CD1c-positive myeloid dendritic cell (primary cell): ENCODE data around the gene COQ8A.
"Not testable (repeated sequence)": the region's sequence is repeated elsewhere in the genome, so short reads cannot be mapped to it uniquely, and the experiment has no call there.

Experiments used
- DNase-seq: peaks from one replicate; pipeline ENCODE4 v3.0.0-alpha.2; 2016; ENCODE audit errors: extremely low spot score

COQ8A gene

DNA sequence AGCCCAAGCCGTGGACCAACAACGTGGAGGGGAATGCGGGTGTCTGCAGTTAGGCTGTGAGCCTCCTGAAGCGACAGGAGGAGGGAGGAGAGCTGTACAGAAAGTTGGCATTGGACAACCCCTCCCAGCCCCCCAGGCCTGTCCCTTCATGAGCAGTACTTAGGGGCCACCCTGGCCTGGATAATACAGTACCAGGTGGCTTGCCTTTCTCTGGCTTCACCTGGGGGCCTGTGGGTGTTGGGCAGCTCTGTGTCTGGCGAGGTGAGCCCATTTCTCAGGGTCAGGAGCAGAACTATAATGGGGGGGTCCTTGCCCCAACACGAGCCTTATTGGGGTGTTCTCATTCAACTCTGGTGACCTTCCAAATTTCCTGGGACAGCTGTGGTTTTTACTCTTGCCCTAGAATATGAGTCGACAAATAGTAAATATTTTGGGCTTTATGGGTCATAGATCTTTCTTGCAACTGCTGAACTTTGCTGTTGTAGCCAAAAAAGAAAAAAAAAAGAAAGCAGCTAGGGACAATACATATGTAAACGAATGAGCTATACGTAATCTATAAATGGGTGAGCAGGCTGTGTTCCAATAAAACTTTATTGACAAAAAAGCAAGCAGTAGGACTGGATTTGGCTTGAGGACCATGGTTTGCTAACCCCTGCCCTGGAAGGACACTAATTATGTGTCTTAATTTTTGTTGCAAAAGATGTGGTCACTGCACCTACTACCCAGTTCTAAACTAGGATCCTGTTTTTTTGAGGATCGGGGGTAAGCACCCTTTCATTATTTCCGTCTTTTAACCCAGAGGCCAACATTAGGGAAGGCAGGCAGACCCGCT is 11.4 kb downstream of the COQ8A start:
- DNase-seq = peak; percentile 18

DNA sequence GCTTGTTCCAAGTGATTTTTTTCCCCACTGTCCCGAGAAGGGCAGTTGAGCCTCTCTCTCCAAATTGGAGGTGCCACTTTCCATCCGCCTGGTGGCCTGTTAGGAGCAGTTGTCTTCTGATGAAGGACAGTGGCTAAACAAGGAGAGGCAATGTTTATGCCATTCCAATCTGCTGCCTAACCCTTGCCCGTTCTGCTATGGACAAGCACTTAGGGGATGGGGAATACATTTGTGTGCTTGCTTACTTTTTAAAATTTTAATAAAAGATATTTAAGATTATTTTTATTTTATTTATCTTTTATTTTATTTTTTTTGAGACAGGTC is 12.0 kb downstream of the COQ8A start:
- DNase-seq = no peak

DNA sequence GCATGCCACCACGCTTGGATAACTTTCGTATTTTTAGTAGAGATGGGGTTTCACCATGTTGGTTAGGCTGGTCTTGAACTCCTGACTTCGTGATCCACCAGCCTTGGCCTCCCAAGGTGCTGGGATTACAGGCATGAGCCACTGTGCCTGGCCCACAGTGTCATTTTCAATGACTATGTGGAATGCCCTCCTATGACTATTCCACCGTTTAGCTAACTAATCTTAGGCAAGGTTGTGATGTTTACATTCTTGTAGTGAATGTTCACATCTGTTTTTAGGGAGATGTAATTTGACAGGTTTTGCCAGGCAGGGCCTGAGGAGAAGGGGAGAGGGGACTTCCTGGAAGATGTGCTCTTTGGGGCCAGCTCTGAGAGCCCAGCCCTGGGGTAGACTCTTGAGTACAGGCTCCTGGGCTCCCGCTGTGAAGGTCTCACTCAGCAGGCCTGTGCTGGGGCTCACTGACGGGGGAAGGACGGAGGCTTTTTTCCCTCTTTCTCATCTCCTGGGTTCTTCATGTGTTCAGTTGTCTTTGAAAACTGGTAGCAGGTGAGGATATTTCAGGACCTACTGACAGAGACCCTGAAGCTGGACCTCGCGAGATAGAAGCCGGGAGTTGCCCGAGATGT is 13.2 kb downstream of the COQ8A start:
- DNase-seq = no peak

- no peak for DNase-seq
Observed at GRCh38 chr1:226954337-226954736, 14.2 kb downstream of the COQ8A start.

DNA sequence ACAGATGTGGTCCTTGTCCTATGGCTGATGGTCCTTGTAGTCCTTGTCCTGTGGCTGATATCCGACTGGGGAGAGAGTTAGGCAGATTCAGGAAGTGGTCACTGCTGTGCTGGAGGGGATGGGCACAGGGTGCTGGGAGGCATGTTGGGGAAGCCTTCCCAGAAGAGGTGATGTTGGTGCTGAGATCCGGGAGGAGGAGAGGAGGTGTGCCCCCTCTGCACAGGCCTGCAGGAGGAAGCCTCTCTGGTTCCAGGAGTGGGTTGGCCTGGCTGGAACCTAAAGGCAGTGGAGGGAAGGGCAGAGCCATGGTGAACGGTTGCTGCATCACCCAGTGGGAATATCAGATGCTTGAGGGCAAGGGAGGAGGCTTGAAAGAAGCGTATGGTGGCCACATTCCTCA is 14.7 kb downstream of the COQ8A start:
- DNase-seq = no peak

- not testable (repeated sequence) for DNase-seq
Observed at GRCh38 chr1:226955857-226956256, 15.8 kb downstream of the COQ8A start.

- no peak for DNase-seq
Observed at GRCh38 chr1:226956942-226957713, 17.0 kb downstream of the COQ8A start.

DNA sequence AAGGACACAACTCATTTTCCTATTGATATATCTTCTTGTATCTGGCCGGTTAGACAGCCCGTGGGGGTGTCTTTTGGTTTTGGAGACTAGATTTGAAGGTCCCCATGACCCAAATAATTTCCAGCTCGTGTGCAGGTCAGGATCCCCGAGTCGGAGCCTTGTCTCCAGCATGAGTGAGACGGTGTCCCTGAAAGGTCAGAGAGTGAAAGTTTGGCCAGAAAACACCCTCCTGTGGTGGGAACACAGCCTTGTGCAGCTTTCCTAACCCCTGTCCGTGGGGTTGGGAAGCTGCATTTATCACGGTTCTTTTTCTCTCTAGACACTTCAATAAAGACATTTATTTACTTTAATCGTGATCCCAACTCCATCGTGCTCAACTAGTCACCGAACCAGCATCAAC is 17.6 kb downstream of the COQ8A start:
- no peak for DNase-seq

DNA sequence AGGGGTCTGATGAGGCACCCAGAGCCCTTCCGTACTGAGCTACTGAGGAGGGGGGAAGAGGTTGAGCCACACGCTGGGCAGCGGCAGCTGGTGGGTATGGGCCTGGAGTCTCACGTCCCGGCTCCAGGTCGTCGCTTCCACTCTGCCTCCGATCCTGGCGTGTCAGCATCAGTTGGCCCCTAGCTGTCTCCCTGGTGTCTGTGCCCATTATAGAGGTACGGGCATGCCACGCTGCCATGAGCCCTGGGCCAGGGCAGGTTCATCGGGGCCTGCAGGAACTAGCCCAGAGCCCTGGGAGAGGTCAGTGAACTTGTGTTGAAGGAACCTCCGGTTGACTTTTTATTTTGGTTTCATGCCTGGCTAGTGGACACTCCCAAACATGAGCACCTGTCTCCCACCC is 18.2 kb downstream of the COQ8A start:
- no peak for DNase-seq

DNA sequence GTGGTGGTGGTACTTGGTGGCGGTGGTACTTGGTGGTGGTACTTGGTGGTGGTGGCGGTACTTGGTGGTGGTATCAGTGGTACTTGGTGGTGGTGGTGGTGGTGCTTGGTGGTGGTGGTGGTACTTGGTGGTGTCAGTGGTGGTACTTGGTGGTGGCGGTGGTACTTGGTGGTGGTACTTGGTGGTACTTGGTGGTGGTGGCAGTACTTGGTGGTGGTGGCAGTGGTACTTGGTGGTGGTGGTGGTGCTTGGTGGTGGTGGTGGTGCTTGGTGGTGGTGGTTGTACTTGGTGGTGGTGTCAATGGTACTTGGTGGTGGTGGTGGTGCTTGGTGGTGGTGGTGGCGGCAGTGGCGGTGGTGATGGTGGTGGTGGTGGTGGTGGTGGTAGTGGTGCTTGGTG is 20.2 kb downstream of the COQ8A start:
- DNase-seq = no peak

DNA sequence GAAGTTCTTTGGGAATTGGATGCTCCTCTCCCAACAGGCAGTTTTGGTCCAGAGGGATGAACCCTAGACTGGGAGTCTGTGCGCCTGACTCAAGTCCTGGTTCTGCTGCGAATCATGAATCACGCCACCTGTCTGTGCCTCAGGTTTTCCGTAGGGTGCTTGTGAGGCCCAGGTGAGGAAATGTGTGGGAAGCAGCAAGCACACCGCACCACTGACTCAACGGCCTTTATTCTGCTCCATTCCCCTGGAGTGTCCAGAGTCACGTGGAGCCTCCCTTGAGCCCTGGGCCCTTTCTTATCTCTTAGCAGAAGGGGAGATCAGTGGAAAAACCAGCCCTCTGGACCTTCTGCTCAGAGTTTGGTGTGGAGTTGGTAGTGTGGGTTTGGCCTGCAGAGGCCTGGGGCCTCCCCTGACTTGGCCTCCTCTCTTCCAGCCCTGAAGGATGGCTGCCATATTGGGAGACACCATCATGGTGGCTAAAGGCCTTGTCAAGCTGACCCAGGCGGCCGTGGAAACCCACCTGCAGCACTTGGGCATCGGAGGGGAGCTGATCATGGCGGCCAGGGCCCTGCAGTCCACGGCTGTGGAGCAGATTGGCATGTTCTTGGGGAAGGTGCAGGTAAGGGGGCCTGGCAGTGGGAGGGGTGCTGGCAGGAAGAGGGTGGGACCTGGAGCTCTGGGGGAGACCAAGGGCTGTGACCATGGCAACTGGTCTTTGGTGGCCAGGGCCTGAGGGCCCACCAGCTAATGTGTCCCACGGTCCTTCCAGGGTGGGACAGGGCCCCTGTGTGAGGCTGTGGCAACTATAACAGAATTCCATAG is 21.1 kb downstream of the COQ8A start:
- DNase-seq = no peak

- no peak for DNase-seq
Observed at GRCh38 chr1:226962421-226963391, 22.6 kb downstream of the COQ8A start.

GRCh38 chr1:226964068-226964425 is 24.0 kb downstream of the COQ8A start:
- peak; percentile 10 for DNase-seq

DNA sequence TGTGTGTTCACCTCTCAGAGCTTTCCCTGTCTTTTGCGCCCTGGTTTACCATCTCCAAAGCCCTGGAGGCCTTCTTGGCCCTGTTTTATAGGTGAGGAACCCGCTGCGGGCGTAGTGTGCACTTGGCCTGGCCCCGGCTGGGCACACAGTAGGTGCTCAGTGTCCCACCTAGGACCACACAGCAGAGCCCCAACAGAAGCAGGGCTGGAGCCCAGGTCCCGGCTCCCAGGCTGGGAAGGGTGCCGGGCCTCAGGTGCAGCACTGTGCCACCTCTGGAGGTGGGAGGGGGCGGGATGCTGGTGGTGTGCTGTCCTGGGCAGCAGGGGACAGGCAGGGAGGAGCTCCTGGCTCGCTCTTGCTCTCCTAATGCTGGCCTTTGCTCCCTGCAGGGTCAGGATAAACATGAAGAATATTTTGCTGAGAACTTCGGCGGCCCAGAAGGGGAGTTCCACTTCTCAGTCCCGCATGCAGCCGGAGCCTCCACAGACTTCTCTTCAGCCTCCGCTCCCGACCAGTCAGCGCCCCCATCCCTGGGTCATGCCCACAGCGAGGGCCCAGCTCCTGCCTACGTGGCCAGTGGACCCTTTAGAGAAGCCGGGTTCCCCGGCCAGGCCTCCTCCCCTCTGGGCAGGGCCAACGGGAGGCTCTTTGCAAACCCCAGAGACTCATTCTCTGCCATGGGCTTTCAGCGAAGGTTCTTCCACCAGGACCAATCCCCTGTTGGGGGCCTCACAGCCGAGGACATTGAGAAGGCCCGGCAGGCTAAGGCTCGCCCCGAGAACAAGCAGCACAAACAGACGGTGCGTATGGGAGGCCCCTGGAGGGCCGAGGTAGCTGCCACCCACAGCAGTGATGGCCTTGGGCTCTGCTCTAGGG is 24.8 kb downstream of the COQ8A start:
- DNase-seq = no peak

DNA sequence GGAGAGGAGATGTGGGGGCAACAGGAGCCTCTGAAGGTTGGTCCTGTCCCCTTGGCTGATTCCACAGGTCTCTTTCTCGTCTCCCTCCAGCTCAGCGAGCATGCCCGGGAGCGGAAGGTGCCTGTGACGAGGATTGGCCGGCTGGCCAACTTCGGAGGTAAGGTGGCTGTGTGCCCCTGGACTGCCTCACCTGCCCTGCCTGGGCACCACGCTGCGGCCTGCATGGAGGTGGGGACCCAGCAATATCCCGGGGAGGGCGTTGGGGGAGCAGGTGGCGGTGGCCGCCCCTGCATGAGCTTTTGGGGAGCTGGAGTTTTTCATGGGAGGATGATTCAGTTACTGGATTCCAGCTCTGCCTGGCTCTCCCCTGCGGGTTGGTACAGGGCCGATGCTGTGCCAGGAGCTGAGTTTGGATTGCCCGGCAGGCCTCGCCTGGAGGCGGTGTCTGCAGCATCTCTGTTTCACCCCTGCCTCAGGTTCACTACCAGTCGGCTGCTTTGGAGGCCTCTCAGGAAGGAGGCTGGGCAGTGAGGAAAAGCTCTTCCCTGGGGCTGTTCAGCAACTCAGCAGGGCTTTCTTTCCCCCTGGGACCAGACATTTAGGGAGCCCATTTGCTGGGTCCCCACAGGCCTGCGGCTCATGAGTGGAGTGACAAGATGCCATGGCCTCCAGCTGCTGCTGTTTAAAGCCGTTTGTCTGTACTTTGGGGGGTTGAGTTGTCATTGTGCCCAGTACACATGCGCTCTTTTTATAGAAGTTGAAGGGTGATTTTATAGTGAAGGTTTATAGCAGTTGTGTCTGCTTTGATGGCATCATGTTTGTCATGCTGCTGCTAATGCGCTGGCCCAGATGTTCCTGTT is 25.7 kb downstream of the COQ8A start:
- no peak for DNase-seq

GRCh38 chr1:226966683-226967082 is 26.6 kb downstream of the COQ8A start:
- no peak for DNase-seq

- no peak for DNase-seq
Observed at GRCh38 chr1:226967665-226968064, 27.6 kb downstream of the COQ8A start.

GRCh38 chr1:226971765-226972164 is 31.7 kb downstream of the COQ8A start:
- DNase-seq = no peak

GRCh38 chr1:226972931-226973330 is 32.8 kb downstream of the COQ8A start:
- no peak for DNase-seq
